H1 (cell line): ENCODE measurements around the gene PLB1. TPM values are rescaled to one million over a fixed set of nuclear protein-coding genes. Genes with fewer than 3 reads are reported as not detected.

Source experiments
- CTCF ChIA-PET: fragments of 300-600 bp; sonication (Branson Sonifier 250); formaldehyde crosslinking; loops from one replicate; lab custom pipeline; 2021; ENCODE audit not compliant: partially characterized antibody; lab: Charles Lee
- POLR2A ChIA-PET: fragments of 300-600 bp; sonication (Branson Sonifier 250); formaldehyde crosslinking; loops from one replicate; lab custom pipeline; 2021; ENCODE audit warnings: inconsistent platforms; ENCODE audit not compliant: partially characterized antibody; lab: Charles Lee
- DNase-seq, 2 experiments: peaks; one replicate each; pipeline versions ENCODE4 v3.0.0 to v3.0.0-alpha.2; 2010 to 2022; ENCODE audit warnings: low spot score in 2 of 2, low read depth in 1 of 2, mixed read lengths in 1 of 2
- FAIRE-seq: peaks from 2 replicates; lab custom pipeline; 2011; peaks lifted over from hg19 to GRCh38; lab: Jason Lieb, UNC
- H2AFZ ChIP-seq: 2 replicates; pipeline ENCODE4 v1.8.1; 2012; ENCODE audit warnings: low read length, inconsistent platforms
- H2AK5ac ChIP-seq: 2 replicates; pipeline ENCODE4 v1.6.1; 2013; ENCODE audit warnings: low read depth, low read length
- H2BK120ac ChIP-seq: replicated peaks from 2 replicates; pipeline ENCODE3; 2013; ENCODE audit warnings: low read depth, low read length, inconsistent platforms
- H2BK12ac ChIP-seq: 2 replicates; pipeline ENCODE4 v1.6.1; 2013; ENCODE audit warnings: low read depth, low read length
- H2BK15ac ChIP-seq: 2 replicates; pipeline ENCODE4 v1.6.1; 2013; ENCODE audit warnings: low read length
- H2BK20ac ChIP-seq: 2 replicates; pipeline ENCODE4 v1.6.1; 2013; ENCODE audit warnings: low read length
- H2BK5ac ChIP-seq: 2 replicates; pipeline ENCODE4 v1.6.1; 2013; ENCODE audit warnings: low read depth, low read length
- H3K14ac ChIP-seq: 2 replicates; pipeline ENCODE4 v1.6.1; 2013; ENCODE audit warnings: inconsistent platforms; ENCODE audit not compliant: insufficient read length
- H3K18ac ChIP-seq: 2 replicates; pipeline ENCODE4 v1.6.1; 2013; ENCODE audit warnings: low read length; ENCODE audit errors: extremely low read depth
- H3K23ac ChIP-seq: 2 replicates; pipeline ENCODE4 v1.6.1; 2013; ENCODE audit warnings: inconsistent platforms; ENCODE audit not compliant: insufficient read length
- H3K23me2 ChIP-seq: 2 replicates; pipeline ENCODE4 v1.6.1; 2013; ENCODE audit warnings: low read depth, low read length
- H3K27ac ChIP-seq: 2 replicates; pipeline ENCODE4 v1.6.1; 2011; ENCODE audit warnings: low read depth, low read length, inconsistent platforms
- H3K27me3 ChIP-seq, 4 experiments: replicated peaks in 1 of 4; 1 replicate in 1 of 4; 2 replicates in 3 of 4; pipeline versions ENCODE4 v1.6.1 to v1.8.1; 2011 to 2013; ENCODE audit warnings: low read length in 3 of 4, mild to moderate bottlenecking in 3 of 4, inconsistent platforms in 2 of 4, mixed read lengths in 2 of 4, moderate library complexity in 1 of 4; ENCODE audit not compliant: control insufficient read depth in 3 of 4, insufficient read depth in 3 of 4; ENCODE audit errors: extremely low read depth in 1 of 4
- H3K36me3 ChIP-seq, 4 experiments: 2 replicates each; pipeline versions ENCODE4 v1.6.1 to v1.8.1; 2011 to 2013; ENCODE audit warnings: mild to moderate bottlenecking in 4 of 4, low read length in 3 of 4, moderate library complexity in 2 of 4, control low read depth in 1 of 4, inconsistent platforms in 1 of 4; ENCODE audit not compliant: insufficient read depth in 4 of 4, control insufficient read depth in 2 of 4
- H3K4ac ChIP-seq: replicated peaks from 2 replicates; pipeline ENCODE3; 2013; ENCODE audit warnings: low read length, low read depth, mixed read lengths, inconsistent platforms; ENCODE audit not compliant: insufficient read length
- H3K4me1 ChIP-seq, 4 experiments: replicated peaks in 1 of 4; 1 replicate in 1 of 4; 2 replicates in 3 of 4; pipeline versions ENCODE4 v1.6.1 to v1.8.1; 2011 to 2013; ENCODE audit warnings: low read length in 3 of 4, inconsistent platforms in 2 of 4, mixed read lengths in 1 of 4; ENCODE audit not compliant: insufficient read depth in 4 of 4, control insufficient read depth in 3 of 4
- H3K4me2 ChIP-seq, 2 experiments: 2 replicates each; pipeline versions ENCODE4 v1.6.1 to v1.8.1; 2011 to 2013; ENCODE audit warnings: low read depth in 2 of 2, low read length in 2 of 2, control low read depth in 1 of 2, inconsistent platforms in 1 of 2, mild to moderate bottlenecking in 1 of 2; ENCODE audit not compliant: insufficient read depth in 1 of 2
- H3K4me3 ChIP-seq, 4 experiments: fragments of 200-600, 300-600 bp in 1 of 4; sonication (generic), shearing (Covaris generic), sonication (Bioruptor Twin) in 1 of 4; 2 replicates each; pipeline versions ENCODE4 v1.5.1 to v1.8.1; 2011 to 2016; ENCODE audit warnings: low read length in 4 of 4, low read depth in 3 of 4, control low read depth in 2 of 4, inconsistent platforms in 2 of 4, mild to moderate bottlenecking in 2 of 4, mixed read lengths in 1 of 4, moderate library complexity in 1 of 4; ENCODE audit not compliant: insufficient read depth in 2 of 4; ENCODE audit errors: extremely low read depth in 1 of 4
- H3K56ac ChIP-seq: replicated peaks from 2 replicates; pipeline ENCODE3; 2013; ENCODE audit warnings: low read depth, mild to moderate bottlenecking, mixed read lengths, low read length, inconsistent platforms; ENCODE audit not compliant: insufficient read length
- H3K79me1 ChIP-seq: 2 replicates; pipeline ENCODE4 v1.6.1; 2013; ENCODE audit warnings: low read depth, low read length, control low read depth
- H3K79me2 ChIP-seq, 2 experiments: 2 replicates each; pipeline versions ENCODE4 v1.6.1 to v1.8.1; 2012 to 2013; ENCODE audit warnings: low read length in 2 of 2, mild to moderate bottlenecking in 2 of 2, inconsistent platforms in 1 of 2; ENCODE audit not compliant: insufficient read depth in 2 of 2, control insufficient read depth in 1 of 2
- H3K9ac ChIP-seq, 4 experiments: replicated peaks in 1 of 4; 1 replicate in 1 of 4; 2 replicates in 3 of 4; pipeline versions ENCODE4 v1.6.1 to v1.8.1; 2011 to 2013; ENCODE audit warnings: low read depth in 3 of 4, low read length in 3 of 4, control low read depth in 2 of 4, mild to moderate bottlenecking in 2 of 4, moderate library complexity in 2 of 4, inconsistent platforms in 1 of 4; ENCODE audit errors: extremely low read depth in 1 of 4
- H3K9me3 ChIP-seq, 2 experiments: 2 replicates each; pipeline versions ENCODE4 v1.6.1 to v1.8.1; 2012 to 2013; ENCODE audit warnings: mild to moderate bottlenecking in 2 of 2, moderate library complexity in 2 of 2, control low read depth in 1 of 2, inconsistent platforms in 1 of 2, low read depth in 1 of 2, low read length in 1 of 2, mixed read lengths in 1 of 2; ENCODE audit not compliant: insufficient read depth in 2 of 2
- H4K20me1 ChIP-seq, 2 experiments: replicated peaks in 1 of 2; 2 replicates each; pipeline versions ENCODE3 to v1.8.1; 2011 to 2013; ENCODE audit warnings: inconsistent platforms in 2 of 2, low read length in 2 of 2, mild to moderate bottlenecking in 1 of 2; ENCODE audit not compliant: insufficient read depth in 2 of 2, control insufficient read depth in 1 of 2
- H4K5ac ChIP-seq: 2 replicates; pipeline ENCODE4 v1.6.1; 2013; ENCODE audit warnings: low read length, low read depth, mixed read lengths, inconsistent platforms; ENCODE audit not compliant: insufficient read length
- H4K8ac ChIP-seq: 2 replicates; pipeline ENCODE4 v1.8.0; 2013; ENCODE audit warnings: mild to moderate bottlenecking, moderate library complexity, low read length, inconsistent platforms; ENCODE audit not compliant: insufficient read depth; ENCODE audit errors: extremely low read depth
- H4K91ac ChIP-seq: replicated peaks from 2 replicates; pipeline ENCODE3; 2013; ENCODE audit warnings: low read length, mixed read lengths, inconsistent platforms; ENCODE audit not compliant: insufficient read length
- CEBPB ChIP-seq: IDR thresholded peaks from 2 replicates; pipeline ENCODE4 v1.6.1; 2012; ENCODE audit warnings: low read depth, low read length
- CHD2 ChIP-seq: IDR thresholded peaks from 2 replicates; pipeline ENCODE4 v1.6.1; 2012; ENCODE audit warnings: low read length, improper control_type of control experiment
- CREB1 ChIP-seq: IDR thresholded peaks from 2 replicates; pipeline ENCODE4 v1.6.1; 2012; ENCODE audit warnings: inconsistent platforms
- FOSL1 ChIP-seq: IDR thresholded peaks from 2 replicates; pipeline ENCODE4 v1.6.1; 2011; ENCODE audit warnings: mild to moderate bottlenecking, low read depth, low read length, moderate library complexity; ENCODE audit not compliant: insufficient read depth
- GABPA ChIP-seq: IDR thresholded peaks from 2 replicates; pipeline ENCODE4 v1.6.1; 2011; ENCODE audit warnings: mild to moderate bottlenecking, low read length, moderate library complexity, borderline replicate concordance; ENCODE audit not compliant: insufficient read depth
- JUN ChIP-seq: IDR thresholded peaks from 2 replicates; pipeline ENCODE4 v1.6.1; 2011; ENCODE audit warnings: low read depth, mild to moderate bottlenecking, improper control_type of control experiment, low read length
- KDM1A ChIP-seq: fragments of 200-600, 300-600 bp; sonication (generic); IDR thresholded peaks from 2 replicates; pipeline ENCODE4 v1.7.1; 2016; ENCODE audit warnings: mild to moderate bottlenecking, low read length, borderline replicate concordance
- KDM4A ChIP-seq: IDR thresholded peaks from one replicate; pipeline ENCODE4 v1.7.1; 2012; ENCODE audit warnings: low read depth, mild to moderate bottlenecking, moderate library complexity, low read length, inconsistent platforms; ENCODE audit not compliant: severe bottlenecking
- POLR2AphosphoS5 ChIP-seq: IDR thresholded peaks from 2 replicates; pipeline ENCODE4 v1.6.1; 2011; ENCODE audit warnings: low read depth, low read length
- SIRT6 ChIP-seq: IDR thresholded peaks from one replicate; pipeline ENCODE4 v1.7.1; 2012; ENCODE audit warnings: low read length, inconsistent platforms
- SRF ChIP-seq: IDR thresholded peaks from 2 replicates; pipeline ENCODE4 v1.6.1; 2011; ENCODE audit warnings: mild to moderate bottlenecking, low read depth, low read length, moderate library complexity
- SUZ12 ChIP-seq: fragments of 200-600 bp; sonication (generic); IDR thresholded peaks from 2 replicates; pipeline ENCODE4 v1.6.1; 2012; ENCODE audit warnings: mild to moderate bottlenecking, inconsistent platforms, low read length, moderate library complexity, mixed read lengths
- TBP ChIP-seq: IDR thresholded peaks from 2 replicates; pipeline ENCODE4 v1.6.1; 2011; ENCODE audit warnings: low read depth, low read length, improper control_type of control experiment
- TCF12 ChIP-seq: IDR thresholded peaks from 2 replicates; pipeline ENCODE4 v1.6.1; 2011; ENCODE audit warnings: low read depth, mild to moderate bottlenecking, low read length
- ZNF274 ChIP-seq: IDR thresholded peaks from 2 replicates; pipeline ENCODE4 v1.7.0; 2012; ENCODE audit warnings: low read length, borderline replicate concordance; ENCODE audit errors: extremely low read depth
- WGBS, 2 experiments: shearing (Covaris generic) in 1 of 2; methylation state at CpG; one replicate each; pipeline versions ENCODE4 v1.1.6 to v1.1.7; 2013 to 2015; ENCODE audit warnings: low lambda C conversion rate in 2 of 2, mixed read lengths in 2 of 2, inconsistent platforms in 1 of 2, low coverage in 1 of 2, missing lambda C conversion rate in 1 of 2; ENCODE audit not compliant: insufficient replicate concordance in 2 of 2, insufficient coverage in 1 of 2, insufficient read length in 1 of 2; ENCODE audit errors: extremely low coverage in 1 of 2, missing lambda C conversion rate in 1 of 2; 5-methylcytosine and 5-hydroxymethylcytosine counted together
- polyA plus RNA-seq, 7 experiments: library from polyadenylated mRNA; depleted of rRNA in 3 of 7; stranded (reverse) in 5 of 7; unstranded in 2 of 7; fragments of >200 nt in 5 of 7; fragments of 200-250 nt in 2 of 7; gene quantifications; 1 replicate in 5 of 7; 2 replicates in 1 of 7; 4 replicates in 1 of 7; pipeline versions ENCODE4 v1.2.1 to v1.2.3, GENCODE V29; 2011 to 2013; ENCODE audit warnings: missing spikeins in 2 of 7, mixed read lengths in 2 of 7
- total RNA-seq: library from RNA; stranded (reverse); fragmentation: NEBNext Ultra II Directional; extraction: Animal tissue kit (Norgen Biotek cat#: 25700); gene quantifications from 2 replicates; pipeline ENCODE4 v1.2.1, GENCODE V29; 2021
- TF ChIP-seq, protein P1 (sequence below): IDR thresholded peaks from 2 replicates; pipeline ENCODE4 v1.6.1; 2012; ENCODE audit warnings: inconsistent platforms

Gene PLB1
- total and polyA plus RNA-seq, 2 of the 8 experiments (the other 6 are each of a cell fraction or from before 2014, with no cell fraction given), result 0.20 to 0.36 TPM

DNA sequence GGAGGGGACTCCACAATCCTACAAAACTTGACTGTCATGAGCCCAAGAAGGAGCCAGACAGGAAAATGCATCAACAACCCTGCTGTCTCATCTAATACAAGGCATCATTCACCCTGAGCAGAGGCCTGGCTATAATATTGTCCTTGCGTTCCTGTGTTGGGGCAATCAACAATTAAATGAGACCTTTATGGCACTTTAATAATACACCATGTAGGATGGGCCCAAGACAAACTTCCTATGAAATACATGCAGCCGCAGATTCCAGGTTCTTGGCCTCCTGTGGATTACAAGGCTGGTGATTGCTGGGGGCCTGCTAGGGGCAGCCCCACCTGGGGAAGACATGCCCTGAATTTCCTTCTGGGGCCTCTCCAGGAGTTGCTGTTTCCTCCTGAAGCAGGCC, 173.0 kb downstream of the PLB1 start:
- Histone ChIP-seq H3K79me2 (no peaks in the 10 kb centered on the region), H2AK5ac (no peak overlapping the region), H3K27me3 (no peaks in the 10 kb centered on the region), H2BK5ac (no peak overlapping the region), H2BK120ac (no peak overlapping the region), H2BK15ac (no peak overlapping the region), H3K56ac (no peak overlapping the region), H3K23ac (no peak overlapping the region), H3K23me2 (no peaks in the 10 kb centered on the region; the same call in 1 of the 2 replicates), H3K79me1 (no peaks in the 10 kb centered on the region), H3K4ac (no peak overlapping the region), H3K14ac (no peak overlapping the region), H3K4me3 (no peak overlapping the region), H4K20me1 (no peaks in the 10 kb centered on the region), H2AFZ (no peak overlapping the region), H4K8ac (no peak overlapping the region), H3K9me3 (peaks cover 0 to 7% of the 10 kb centered on the region in 2 experiments; a peak in 1 of 4 replicates), H4K5ac (no peak overlapping the region), H2BK20ac (no peak overlapping the region), H3K4me1 (peaks cover 0 to 3% (median 0%) of the 10 kb centered on the region in 4 experiments; a peak in 1 of 7 replicates), H3K36me3 (no peaks in the 10 kb centered on the region), H3K9ac (no peak overlapping the region), H3K27ac (no peak overlapping the region), H3K18ac (no peak overlapping the region), H2BK12ac (no peak overlapping the region), H4K91ac (no peak overlapping the region), H3K4me2 (no peak overlapping the region)
- WGBS, 2 experiments, result 89% methylated on average over 2 of the region's 2 CpGs; no CpG with 5 or more reads in 1 of the 2 experiments
- CTCF ChIA-PET, result no interaction called here
- FAIRE-seq (no peak), DNase-seq (no peak)
- POLR2A ChIA-PET, result no interaction called here
- TF ChIP-seq, protein P1, sequence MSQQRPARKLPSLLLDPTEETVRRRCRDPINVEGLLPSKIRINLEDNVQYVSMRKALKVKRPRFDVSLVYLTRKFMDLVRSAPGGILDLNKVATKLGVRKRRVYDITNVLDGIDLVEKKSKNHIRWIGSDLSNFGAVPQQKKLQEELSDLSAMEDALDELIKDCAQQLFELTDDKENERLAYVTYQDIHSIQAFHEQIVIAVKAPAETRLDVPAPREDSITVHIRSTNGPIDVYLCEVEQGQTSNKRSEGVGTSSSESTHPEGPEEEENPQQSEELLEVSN, result no peak
- TF ChIP-seq JUN, result no peak
- TF ChIP-seq FOSL1, result no peak
- no peak for TF ChIP-seq KDM1A
- TF ChIP-seq CEBPB, result no peak
- TF ChIP-seq POLR2AphosphoS5, result no peak
- no peak for TF ChIP-seq CREB1
- TF ChIP-seq ZNF274, result no peak
- TF ChIP-seq SUZ12, result no peak
- TF ChIP-seq CHD2, result no peak
- no peak for TF ChIP-seq SRF
- TF ChIP-seq TCF12, result no peak
- no peak for TF ChIP-seq GABPA
- no peak for TF ChIP-seq KDM4A
- TF ChIP-seq TBP, result no peak
- TF ChIP-seq SIRT6, result no peak
